Measurements from ENCODE around the gene KIF13A. TPM values are rescaled to one million over a fixed set of nuclear protein-coding genes. Genes with fewer than 3 reads are reported as not detected.

The KIF13A gene
- total RNA-seq, 4 donors from 2014 or later, result 32.1 to 58.2 (median 56.5) TPM

- TF ChIP-seq CTCF (IDR thresholded peaks at IDR 0.05; ENCODE audit: low read depth), result no peak
Observed at GRCh38 chr6:17780061-17780460, 207.4 kb downstream of the KIF13A start.

- TF ChIP-seq CTCF (IDR thresholded peaks at IDR 0.05; ENCODE audit: low read depth), result no peak
Observed at GRCh38 chr6:17771609-17772008, 215.8 kb downstream of the KIF13A start.

GRCh38 chr6:17768881-17769280, 218.6 kb downstream of the KIF13A start:
- no peak for TF ChIP-seq CTCF (IDR thresholded peaks at IDR 0.05; ENCODE audit: low read depth)

GRCh38 chr6:17768388-17768787, 219.0 kb downstream of the KIF13A start:
- TF ChIP-seq CTCF (IDR thresholded peaks at IDR 0.05; ENCODE audit: low read depth), result no peak

GRCh38 chr6:17762651-17763050, 224.8 kb downstream of the KIF13A start:
- TF ChIP-seq CTCF (IDR thresholded peaks at IDR 0.05; ENCODE audit: low read depth), result no peak

- no peak for TF ChIP-seq CTCF (IDR thresholded peaks at IDR 0.05; ENCODE audit: low read depth)
Observed at GRCh38 chr6:17758119-17758518, 229.3 kb downstream of the KIF13A start.

- TF ChIP-seq CTCF (IDR thresholded peaks at IDR 0.05; ENCODE audit: low read depth), result no peak
Observed at GRCh38 chr6:17754254-17754653, 233.2 kb downstream of the KIF13A start.

Data from subcutaneous adipose tissue (tissue), 4 donors.